ENCODE data around the gene PRLH. TPM values are rescaled to one million over a fixed set of nuclear protein-coding genes. Genes with fewer than 3 reads are reported as not detected.

PRLH gene
- total RNA-seq, 1 donor from 2014 or later: not detected

DNA sequence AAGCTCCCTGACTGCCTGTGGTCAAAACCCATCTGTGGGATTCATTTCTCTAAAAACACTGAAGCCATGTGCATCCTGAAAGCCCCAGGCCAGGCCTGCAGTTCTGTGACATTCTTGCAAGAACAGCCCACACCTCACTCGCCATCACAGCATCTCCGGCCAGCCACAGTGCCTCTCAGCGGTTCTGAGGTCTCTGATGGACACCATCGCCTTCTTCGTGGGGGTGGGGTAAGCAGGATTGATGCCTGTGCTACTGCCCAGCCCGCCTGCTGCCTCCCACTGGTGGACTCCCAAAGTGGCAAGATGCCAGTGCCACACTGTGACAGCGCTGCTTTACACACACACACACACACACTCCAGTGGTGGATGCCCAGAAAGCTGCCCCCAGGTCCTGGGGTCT is 5.2 kb upstream of the PRLH start:
- no peak overlapping the region for H3K4me3 ChIP-seq (ENCODE audit: low read depth, low read length)
- FAIRE-seq: no peak
- H3K36me3 ChIP-seq (ENCODE audit: control insufficient read depth, insufficient read depth, low read length): no peaks in the 10 kb centered on the region
- no peak for DNase-seq (ENCODE audit: low read depth)
- H3K27me3 ChIP-seq (ENCODE audit: control insufficient read depth, insufficient read depth, low read length): no peaks in the 10 kb centered on the region
- TF ChIP-seq, protein P1, sequence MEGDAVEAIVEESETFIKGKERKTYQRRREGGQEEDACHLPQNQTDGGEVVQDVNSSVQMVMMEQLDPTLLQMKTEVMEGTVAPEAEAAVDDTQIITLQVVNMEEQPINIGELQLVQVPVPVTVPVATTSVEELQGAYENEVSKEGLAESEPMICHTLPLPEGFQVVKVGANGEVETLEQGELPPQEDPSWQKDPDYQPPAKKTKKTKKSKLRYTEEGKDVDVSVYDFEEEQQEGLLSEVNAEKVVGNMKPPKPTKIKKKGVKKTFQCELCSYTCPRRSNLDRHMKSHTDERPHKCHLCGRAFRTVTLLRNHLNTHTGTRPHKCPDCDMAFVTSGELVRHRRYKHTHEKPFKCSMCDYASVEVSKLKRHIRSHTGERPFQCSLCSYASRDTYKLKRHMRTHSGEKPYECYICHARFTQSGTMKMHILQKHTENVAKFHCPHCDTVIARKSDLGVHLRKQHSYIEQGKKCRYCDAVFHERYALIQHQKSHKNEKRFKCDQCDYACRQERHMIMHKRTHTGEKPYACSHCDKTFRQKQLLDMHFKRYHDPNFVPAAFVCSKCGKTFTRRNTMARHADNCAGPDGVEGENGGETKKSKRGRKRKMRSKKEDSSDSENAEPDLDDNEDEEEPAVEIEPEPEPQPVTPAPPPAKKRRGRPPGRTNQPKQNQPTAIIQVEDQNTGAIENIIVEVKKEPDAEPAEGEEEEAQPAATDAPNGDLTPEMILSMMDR (IDR thresholded peaks at IDR 0.05; ENCODE audit: insufficient read depth, low read length, severe bottlenecking): no peak

DNA sequence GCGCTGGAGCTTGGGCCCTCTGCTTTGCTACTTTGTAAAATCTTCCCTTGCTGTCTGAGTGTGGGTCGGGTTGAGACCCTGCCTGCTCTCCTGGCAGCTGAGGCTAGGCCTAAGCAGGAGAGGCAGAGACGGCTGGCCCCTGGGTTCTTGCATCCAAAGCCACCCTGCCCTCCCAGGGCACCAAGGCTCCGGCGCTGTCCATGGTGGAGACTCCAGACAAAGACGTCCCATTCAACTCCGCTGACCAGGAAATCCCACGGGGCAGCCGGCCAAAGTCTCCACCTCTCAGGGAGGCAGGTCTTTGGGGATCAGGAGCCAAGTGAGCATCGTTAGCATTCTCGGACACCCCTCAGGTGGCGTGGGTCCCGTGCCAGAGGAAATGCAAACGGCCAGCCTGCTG is 2.6 kb upstream of the PRLH start:
- no peaks in the 10 kb centered on the region for H3K27me3 ChIP-seq (ENCODE audit: control insufficient read depth, insufficient read depth, low read length)
- H3K4me3 ChIP-seq (ENCODE audit: low read depth, low read length): no peak overlapping the region
- peak; percentile 4 for DNase-seq (ENCODE audit: low read depth)
- FAIRE-seq: no peak
- TF ChIP-seq, protein P1 (IDR thresholded peaks at IDR 0.05; ENCODE audit: insufficient read depth, low read length, severe bottlenecking): no peak
- H3K36me3 ChIP-seq (ENCODE audit: control insufficient read depth, insufficient read depth, low read length): no peaks in the 10 kb centered on the region

DNA sequence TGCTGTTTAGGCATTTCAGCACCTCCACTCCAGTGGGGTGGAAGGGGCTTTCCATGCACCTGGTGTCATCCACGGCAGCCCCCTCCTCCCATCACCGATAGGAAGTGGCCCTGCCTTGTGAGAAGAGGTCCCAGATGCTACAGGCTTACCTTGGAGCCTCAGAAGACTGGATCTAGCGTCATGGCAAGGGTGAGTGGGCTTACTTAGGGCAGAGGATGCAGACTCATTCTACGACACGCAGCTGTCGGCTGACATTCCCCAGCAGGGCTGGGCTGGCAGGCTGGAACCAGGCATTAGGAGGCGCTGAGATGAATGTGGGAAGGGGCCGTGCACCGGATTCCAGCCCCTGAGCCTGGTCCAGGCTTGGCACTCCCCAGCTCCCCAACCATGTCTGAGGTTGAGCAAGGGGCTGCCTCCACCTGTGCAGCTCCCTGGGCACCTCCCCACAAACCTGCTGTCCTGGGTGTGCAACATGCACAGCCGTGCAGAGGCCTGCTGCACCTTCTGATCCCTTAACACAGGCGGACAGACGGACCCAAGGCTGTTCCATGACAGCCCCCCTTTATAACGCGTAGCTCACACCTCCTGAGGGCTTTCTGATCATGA is 1.7 kb upstream of the PRLH start:
- no peaks in the 10 kb centered on the region for H3K27me3 ChIP-seq (ENCODE audit: control insufficient read depth, insufficient read depth, low read length)
- DNase-seq (ENCODE audit: low read depth) (no peak), FAIRE-seq (no peak)
- no peaks in the 10 kb centered on the region for H3K36me3 ChIP-seq (ENCODE audit: control insufficient read depth, insufficient read depth, low read length)
- TF ChIP-seq, protein P1 (IDR thresholded peaks at IDR 0.05; ENCODE audit: insufficient read depth, low read length, severe bottlenecking): no peak
- H3K4me3 ChIP-seq (ENCODE audit: low read depth, low read length): no peak overlapping the region

DNA sequence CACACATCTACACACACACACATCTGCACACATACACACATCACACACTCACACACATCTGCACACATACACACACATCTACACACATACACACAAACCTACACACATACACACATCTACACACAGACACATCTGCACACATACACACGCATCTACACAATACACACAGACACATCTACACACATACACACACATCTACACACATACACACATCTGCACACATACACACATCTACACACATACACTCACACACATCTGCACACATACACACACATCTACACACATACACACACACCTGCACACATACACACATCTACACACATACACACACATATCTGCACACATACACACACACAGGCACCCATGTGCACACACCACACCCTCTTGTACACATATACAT is 400 bp upstream of the PRLH start:
- peak; percentile 100 for FAIRE-seq

DNA sequence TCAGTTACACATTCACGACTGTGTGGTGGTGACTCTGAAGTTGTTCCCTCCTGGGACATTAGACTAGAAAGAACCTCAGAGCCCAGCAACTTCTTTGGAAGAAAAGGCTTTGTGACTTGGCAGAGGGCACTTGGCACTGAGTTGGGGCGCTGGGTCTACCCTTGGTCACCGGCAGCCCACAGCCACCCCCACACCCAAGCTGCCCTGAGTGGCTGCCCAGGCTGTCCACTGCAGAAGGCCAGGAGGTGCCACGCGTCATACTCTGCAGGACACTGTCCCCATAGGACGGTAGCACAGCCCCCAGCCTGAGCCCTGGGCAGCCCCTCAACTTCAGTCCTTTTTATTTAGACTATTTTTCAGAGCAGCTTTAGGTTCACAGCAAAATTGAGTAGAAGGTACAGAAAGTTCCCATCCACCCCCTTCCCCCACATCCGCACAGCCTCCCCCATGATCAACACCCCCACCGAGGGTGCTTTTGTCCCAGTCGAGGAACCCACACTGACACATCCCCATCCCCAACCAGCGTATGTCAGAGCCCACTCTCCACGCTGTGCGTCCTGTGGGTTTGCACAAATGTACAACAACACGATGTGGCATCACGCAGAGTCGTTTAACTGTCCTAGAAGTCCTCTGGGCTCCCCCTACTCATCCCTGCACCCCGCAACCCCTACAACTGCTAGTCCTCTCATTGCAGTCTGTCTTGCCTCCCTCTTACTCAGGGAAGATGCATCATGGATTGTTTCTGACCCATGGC is 1.1 kb downstream of the PRLH start:
- no peak for DNase-seq (ENCODE audit: low read depth)
- no peaks in the 10 kb centered on the region for H3K36me3 ChIP-seq (ENCODE audit: control insufficient read depth, insufficient read depth, low read length)
- no peak for FAIRE-seq
- no peak overlapping the region for H3K4me3 ChIP-seq (ENCODE audit: low read depth, low read length)
- TF ChIP-seq, protein P1 (IDR thresholded peaks at IDR 0.05; ENCODE audit: insufficient read depth, low read length, severe bottlenecking): no peak
- H3K27me3 ChIP-seq (ENCODE audit: control insufficient read depth, insufficient read depth, low read length): no peaks in the 10 kb centered on the region

More for the DNA sequence above, 400 bp upstream of the PRLH start:
- Histone ChIP-seq H3K27me3 (ENCODE audit: control insufficient read depth, insufficient read depth, low read length) (no peaks in the 10 kb centered on the region), H3K36me3 (ENCODE audit: control insufficient read depth, insufficient read depth, low read length) (no peaks in the 10 kb centered on the region), H3K4me3 (ENCODE audit: low read depth, low read length) (no peak overlapping the region)
- no peak for DNase-seq (ENCODE audit: low read depth)
- TF ChIP-seq, protein P1 (IDR thresholded peaks at IDR 0.05; ENCODE audit: insufficient read depth, low read length, severe bottlenecking): no peak

Measured in bronchial epithelial cell (primary cell).